Neutrophil (primary cell): ENCODE measurements around the gene SPATS2L.

Source experiments
- H3K27ac ChIP-seq: fragments of 200-600 bp; sonication (generic); 2 replicates; pipeline ENCODE4 v1.5.1; 2016; ENCODE audit warnings: mild to moderate bottlenecking, moderate library complexity
- H3K27me3 ChIP-seq: fragments of 200-600 bp; sonication (generic); 2 replicates; pipeline ENCODE4 v1.6.0; 2016; ENCODE audit warnings: mild to moderate bottlenecking
- H3K36me3 ChIP-seq: fragments of 200-600 bp; sonication (generic); 2 replicates; pipeline ENCODE4 v1.5.1; 2017
- H3K4me1 ChIP-seq, 2 experiments: fragments of 200-600 bp in 1 of 2; sonication (generic) in 1 of 2; 1 replicate in 1 of 2; 2 replicates in 1 of 2; pipeline versions ENCODE4 v1.5.1 to v1.6.1; 2013 to 2016; ENCODE audit warnings: low read depth in 1 of 2, low read length in 1 of 2, mild to moderate bottlenecking in 1 of 2, moderate library complexity in 1 of 2; ENCODE audit not compliant: control insufficient read depth in 1 of 2, insufficient read depth in 1 of 2
- H3K4me3 ChIP-seq, 2 experiments: fragments of 200-600 bp in 1 of 2; sonication (generic) in 1 of 2; 1 replicate in 1 of 2; 2 replicates in 1 of 2; pipeline ENCODE4 v1.5.1; 2013 to 2016; ENCODE audit warnings: low read depth in 1 of 2, low read length in 1 of 2, mild to moderate bottlenecking in 1 of 2, moderate library complexity in 1 of 2
- H3K9me3 ChIP-seq: fragments of 200-600 bp; sonication (generic); 2 replicates; pipeline ENCODE4 v1.5.1; 2016
- CTCF ChIP-seq: fragments of 200-600 bp; sonication (generic); IDR thresholded peaks from 2 replicates; pipeline ENCODE4 v1.5.1; 2016; ENCODE audit warnings: antibody characterized with exemption

The SPATS2L gene

DNA sequence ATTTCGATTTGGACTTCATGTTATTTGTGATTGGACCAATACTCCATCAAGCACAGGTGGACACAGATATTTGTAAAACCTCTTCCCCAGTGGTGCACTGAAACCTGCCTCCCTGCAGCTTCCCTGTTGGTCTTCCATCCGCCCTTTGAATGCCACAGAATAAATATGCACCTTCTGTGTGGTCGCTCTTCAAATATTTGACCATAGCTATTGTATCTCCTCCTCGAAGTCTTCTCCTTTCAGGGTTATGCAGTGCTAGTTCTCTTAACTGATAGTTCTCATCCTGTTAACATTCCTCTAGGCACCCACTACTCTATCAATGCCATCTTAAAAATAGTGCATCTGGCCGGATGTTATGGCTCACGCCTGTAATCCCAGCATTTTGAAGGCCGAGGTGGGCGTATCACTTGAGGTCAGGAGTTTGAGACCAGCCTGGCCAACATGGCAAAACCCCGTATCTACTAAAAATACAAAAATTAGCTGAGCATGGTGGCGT is 12.5 kb downstream of the SPATS2L start:
- Histone ChIP-seq H3K4me1 (no peaks in the 10 kb centered on the region), H3K4me3 (no peak overlapping the region), H3K9me3 (no peaks in the 10 kb centered on the region), H3K36me3 (no peaks in the 10 kb centered on the region), H3K27me3 (no peaks in the 10 kb centered on the region), H3K27ac (no peak overlapping the region)
- TF ChIP-seq CTCF: no peak

- Histone ChIP-seq H3K27ac (no peak overlapping the region), H3K27me3 (no peaks in the 10 kb centered on the region), H3K9me3 (no peaks in the 10 kb centered on the region), H3K36me3 (no peaks in the 10 kb centered on the region), H3K4me1 (no peaks in the 10 kb centered on the region), H3K4me3 (no peak overlapping the region)
- no peak for TF ChIP-seq CTCF
These were observed 13.2 kb downstream of the SPATS2L start for GRCh38 chr2:200319548-200320337.

GRCh38 chr2:200320344-200320743 is 13.9 kb downstream of the SPATS2L start:
- no peak overlapping the region for H3K27ac ChIP-seq

DNA sequence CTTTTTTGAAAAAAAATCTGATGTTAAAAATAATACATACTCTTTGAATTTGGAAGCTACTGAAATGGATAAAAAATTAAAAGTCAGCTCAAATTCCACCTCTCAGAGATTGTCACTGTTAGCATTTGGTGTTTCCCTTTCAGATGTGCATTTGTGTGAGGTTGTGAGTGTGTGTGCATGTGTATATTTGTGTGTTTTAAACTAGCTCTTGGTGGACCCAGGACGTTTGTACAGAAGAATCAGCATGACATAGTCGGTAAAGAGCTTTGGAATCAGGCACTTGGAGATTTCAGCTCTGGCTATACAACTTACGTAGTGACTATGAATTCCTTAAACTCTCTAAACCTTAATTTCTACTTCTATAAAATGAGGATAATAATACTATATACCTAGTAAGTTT is 14.5 kb downstream of the SPATS2L start:
- no peak for TF ChIP-seq CTCF
- no peaks in the 10 kb centered on the region for H3K4me1 ChIP-seq
- no peaks in the 10 kb centered on the region for H3K9me3 ChIP-seq
- H3K36me3 ChIP-seq: no peaks in the 10 kb centered on the region
- H3K27ac ChIP-seq: no peak overlapping the region
- H3K4me3 ChIP-seq: no peak overlapping the region
- no peaks in the 10 kb centered on the region for H3K27me3 ChIP-seq

More at GRCh38 chr2:200320344-200320743, 13.9 kb downstream of the SPATS2L start:
- H3K4me3 ChIP-seq: no peak overlapping the region
- H3K27me3 ChIP-seq: no peaks in the 10 kb centered on the region
- no peaks in the 10 kb centered on the region for H3K4me1 ChIP-seq
- H3K36me3 ChIP-seq: no peaks in the 10 kb centered on the region
- TF ChIP-seq CTCF: no peak
- no peaks in the 10 kb centered on the region for H3K9me3 ChIP-seq

- Histone ChIP-seq H3K36me3 (no peaks in the 10 kb centered on the region), H3K27ac (no peak overlapping the region), H3K4me3 (no peak overlapping the region), H3K27me3 (no peaks in the 10 kb centered on the region), H3K9me3 (no peaks in the 10 kb centered on the region), H3K4me1 (no peaks in the 10 kb centered on the region)
- TF ChIP-seq CTCF: no peak
These were observed 15.5 kb downstream of the SPATS2L start for GRCh38 chr2:200321780-200322534.
